Measurements from ENCODE around the gene SCAMP2.
"Not testable (repeated sequence)": the region's sequence is repeated elsewhere in the genome, so short reads cannot be mapped to it uniquely, and the experiment has no call there.

The SCAMP2 gene

DNA sequence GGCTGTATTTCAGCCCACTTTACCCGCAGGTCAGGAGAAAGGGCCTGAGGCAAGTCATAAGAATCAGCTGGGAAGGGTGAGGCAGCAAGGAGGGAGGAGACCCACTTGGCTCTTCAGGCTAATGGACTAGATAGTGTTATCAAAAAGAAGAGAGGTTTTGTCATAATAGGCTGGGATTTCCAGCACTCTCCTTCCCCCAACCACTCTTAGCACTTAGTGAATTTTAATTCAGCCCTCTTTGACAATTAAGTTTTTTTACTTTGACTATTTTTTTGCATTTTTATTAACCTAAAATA lies 17.4 kb upstream of the SCAMP2 start:
- no peak for DNase-seq (ENCODE audit: low read depth in 2 of 2)

GRCh38 chr15:74889883-74890664 lies 16.9 kb upstream of the SCAMP2 start, which contains the start of gene MPI:
Gene MPI (plus strand): TSS chr15:74890042. CDS start chr15:74890074, 32 bp downstream.
- DNase-seq (ENCODE audit: low read depth in 2 of 2) = peak; percentile 71 to 72

GRCh38 chr15:74889390-74889882 lies 16.3 kb upstream of the SCAMP2 start:
- DNase-seq (ENCODE audit: low read depth in 2 of 2) = no peak

GRCh38 chr15:74888716-74889115 lies 15.6 kb upstream of the SCAMP2 start:
- no peak for DNase-seq (ENCODE audit: low read depth in 2 of 2)

- DNase-seq (ENCODE audit: low read depth in 2 of 2) = not testable (repeated sequence)
Observed at GRCh38 chr15:74887537-74888193, 14.5 kb upstream of the SCAMP2 start.

- no peak for DNase-seq (ENCODE audit: low read depth in 2 of 2)
Observed at GRCh38 chr15:74885461-74885860, 12.3 kb upstream of the SCAMP2 start.

DNA sequence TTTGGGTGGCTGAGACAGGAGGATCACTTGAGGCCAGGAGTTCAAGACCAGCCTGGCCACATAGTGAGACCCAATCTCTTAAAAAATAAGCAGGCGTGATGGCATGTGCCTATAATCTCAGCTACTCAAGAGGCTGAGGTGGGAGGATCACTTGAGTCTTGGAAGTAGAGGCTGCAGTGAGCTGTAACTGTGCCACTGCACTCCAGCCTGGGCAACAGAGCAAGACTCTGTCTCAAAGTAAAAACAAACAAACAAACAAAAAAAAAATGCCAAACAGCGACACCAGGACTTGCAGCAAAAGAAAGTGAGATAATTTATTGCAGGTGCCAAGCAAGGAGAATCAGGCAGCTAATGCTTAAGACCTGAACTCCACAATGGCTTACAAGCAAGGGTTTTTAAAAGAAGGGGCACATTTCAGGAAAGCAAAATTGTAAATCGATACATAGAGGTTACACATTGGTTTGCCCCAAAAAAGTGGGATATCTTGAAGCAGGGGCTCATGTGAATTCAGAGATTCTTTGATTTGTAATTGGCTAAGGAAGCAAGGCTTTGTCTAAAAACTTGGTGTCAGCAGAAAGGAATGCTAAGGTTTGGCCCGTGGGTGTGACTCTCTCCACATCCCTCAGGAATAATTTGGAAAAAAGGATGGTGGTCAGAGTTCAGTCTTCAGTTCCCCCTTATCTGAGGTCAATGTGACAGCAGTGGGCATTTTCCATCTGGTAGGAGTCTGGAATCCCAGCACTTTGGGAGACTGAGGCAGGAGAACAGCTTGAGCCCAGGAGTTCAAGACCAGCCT lies 11.5 kb upstream of the SCAMP2 start:
- DNase-seq (ENCODE audit: low read depth in 2 of 2) = no peak

- no peak for DNase-seq (ENCODE audit: low read depth in 2 of 2)
Observed at GRCh38 chr15:74882528-74882927, 9.4 kb upstream of the SCAMP2 start.

GRCh38 chr15:74878273-74878672 lies 5.1 kb upstream of the SCAMP2 start:
- no peak for DNase-seq (ENCODE audit: low read depth in 2 of 2)

- DNase-seq (ENCODE audit: low read depth in 2 of 2) = no peak
Observed at GRCh38 chr15:74873756-74874424, 725 bp upstream of the SCAMP2 start.

GRCh38 chr15:74872702-74873035 lies 496 bp downstream of the SCAMP2 start:
- DNase-seq (ENCODE audit: low read depth in 2 of 2) = no peak

GRCh38 chr15:74870436-74871215 lies 2.5 kb downstream of the SCAMP2 start:
- DNase-seq (ENCODE audit: low read depth in 2 of 2) = no peak

DNA sequence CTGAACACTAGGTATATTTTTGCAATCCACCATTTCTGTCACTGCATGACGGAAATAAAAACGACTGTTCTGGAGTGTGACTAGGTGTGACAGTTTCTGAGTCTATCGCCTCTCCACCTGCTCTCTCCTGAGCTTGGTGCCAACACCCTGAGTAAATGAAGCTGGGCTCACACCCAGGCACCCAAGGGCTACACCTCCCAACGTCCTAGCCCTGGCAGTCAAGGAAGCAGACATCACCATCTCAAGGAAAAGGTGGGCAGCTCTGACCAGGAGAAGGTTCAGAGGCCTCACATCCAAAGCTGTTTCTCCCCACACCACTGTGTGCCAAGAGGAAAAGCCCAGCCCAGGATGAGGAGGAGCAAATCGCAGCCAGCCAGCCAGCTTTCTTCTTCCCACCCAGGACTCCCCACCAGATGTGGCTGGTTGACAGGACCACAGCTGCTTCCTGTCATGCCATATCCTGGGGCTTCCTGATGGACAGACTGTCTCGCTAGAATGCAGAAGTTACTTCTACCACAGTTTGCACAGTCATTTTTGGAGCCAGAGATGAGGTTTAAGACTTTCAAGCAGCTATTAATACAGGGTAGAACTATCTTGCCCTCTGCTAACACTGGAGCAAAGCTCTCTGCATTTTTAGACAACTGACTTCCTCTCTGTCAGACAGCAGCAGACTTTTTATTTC lies 3.3 kb downstream of the SCAMP2 start:
- DNase-seq (ENCODE audit: low read depth in 2 of 2) = no peak

GRCh38 chr15:74869372-74869725 lies 3.8 kb downstream of the SCAMP2 start:
- no peak for DNase-seq (ENCODE audit: low read depth in 2 of 2)

DNA sequence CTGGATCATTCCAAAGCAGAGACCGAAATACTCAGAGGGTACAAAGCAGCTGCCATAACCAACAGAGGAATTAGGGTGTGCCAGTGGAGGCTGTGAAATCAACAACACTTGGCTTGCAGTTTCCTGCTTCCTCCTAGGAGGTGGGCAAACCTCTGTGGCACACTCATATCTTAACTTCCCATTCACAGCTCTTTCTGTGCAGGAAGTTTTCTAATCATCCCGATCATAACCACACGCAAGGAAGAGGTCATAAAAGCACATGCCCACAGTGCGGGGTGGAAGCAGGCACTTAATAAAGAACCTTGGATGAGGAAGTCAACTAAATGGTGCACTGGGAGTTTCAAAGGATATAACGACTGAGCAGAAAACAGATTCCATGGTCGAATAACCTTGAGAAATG lies 5.1 kb downstream of the SCAMP2 start:
- no peak for DNase-seq (ENCODE audit: low read depth in 2 of 2)

DNA sequence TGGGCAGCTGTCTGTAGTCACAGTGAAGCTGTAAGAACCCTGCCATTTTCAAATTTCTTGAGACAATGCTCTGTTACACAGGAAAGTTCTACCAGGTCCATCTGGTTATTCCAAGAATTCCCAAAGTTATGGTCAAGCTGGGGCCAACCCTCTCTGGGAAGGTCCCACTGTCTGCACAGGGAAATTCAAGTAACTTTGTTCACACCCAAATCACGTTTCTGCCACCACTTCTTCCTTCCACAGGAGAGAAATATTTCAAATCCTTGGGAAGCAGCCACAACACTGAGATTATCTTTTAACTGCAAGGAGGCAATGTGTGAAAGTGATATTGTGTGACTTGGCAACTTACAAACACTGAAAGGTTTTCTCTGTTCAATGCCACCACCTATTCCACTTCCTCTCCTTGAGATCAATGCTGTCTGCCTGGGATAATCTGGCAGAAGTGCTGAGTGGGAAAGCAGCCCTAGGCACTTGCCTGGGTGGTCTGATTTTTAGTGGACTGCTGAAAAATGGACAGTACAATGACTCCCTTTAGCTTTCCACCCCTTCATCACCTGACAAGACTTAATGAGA lies 5.6 kb downstream of the SCAMP2 start:
- no peak for DNase-seq (ENCODE audit: low read depth in 2 of 2)

DNA sequence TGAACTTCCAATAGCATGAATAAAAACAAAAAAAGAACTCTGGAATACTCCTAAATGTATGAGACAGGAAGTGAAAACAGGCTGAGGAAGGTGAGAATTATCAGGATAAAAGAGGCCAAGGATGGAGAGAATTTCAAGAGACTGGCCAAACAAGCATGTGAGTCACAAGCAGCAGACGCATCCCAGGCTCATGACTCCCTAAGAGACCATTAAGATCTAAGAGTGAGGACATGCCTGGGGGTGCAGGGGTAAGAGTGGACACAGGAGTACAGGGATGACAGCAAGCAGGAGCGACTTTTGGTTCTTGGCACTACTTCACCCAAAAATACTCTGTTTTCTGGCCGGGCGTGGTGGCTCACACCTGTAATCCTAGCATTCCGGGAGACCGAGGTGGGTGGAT lies 7.1 kb downstream of the SCAMP2 start:
- DNase-seq (ENCODE audit: low read depth in 2 of 2) = no peak

GRCh38 chr15:74865316-74865715 lies 7.8 kb downstream of the SCAMP2 start:
- no peak for DNase-seq (ENCODE audit: low read depth in 2 of 2)

- DNase-seq (ENCODE audit: low read depth in 2 of 2) = no peak
Observed at GRCh38 chr15:74864296-74864695, 8.9 kb downstream of the SCAMP2 start.

DNA sequence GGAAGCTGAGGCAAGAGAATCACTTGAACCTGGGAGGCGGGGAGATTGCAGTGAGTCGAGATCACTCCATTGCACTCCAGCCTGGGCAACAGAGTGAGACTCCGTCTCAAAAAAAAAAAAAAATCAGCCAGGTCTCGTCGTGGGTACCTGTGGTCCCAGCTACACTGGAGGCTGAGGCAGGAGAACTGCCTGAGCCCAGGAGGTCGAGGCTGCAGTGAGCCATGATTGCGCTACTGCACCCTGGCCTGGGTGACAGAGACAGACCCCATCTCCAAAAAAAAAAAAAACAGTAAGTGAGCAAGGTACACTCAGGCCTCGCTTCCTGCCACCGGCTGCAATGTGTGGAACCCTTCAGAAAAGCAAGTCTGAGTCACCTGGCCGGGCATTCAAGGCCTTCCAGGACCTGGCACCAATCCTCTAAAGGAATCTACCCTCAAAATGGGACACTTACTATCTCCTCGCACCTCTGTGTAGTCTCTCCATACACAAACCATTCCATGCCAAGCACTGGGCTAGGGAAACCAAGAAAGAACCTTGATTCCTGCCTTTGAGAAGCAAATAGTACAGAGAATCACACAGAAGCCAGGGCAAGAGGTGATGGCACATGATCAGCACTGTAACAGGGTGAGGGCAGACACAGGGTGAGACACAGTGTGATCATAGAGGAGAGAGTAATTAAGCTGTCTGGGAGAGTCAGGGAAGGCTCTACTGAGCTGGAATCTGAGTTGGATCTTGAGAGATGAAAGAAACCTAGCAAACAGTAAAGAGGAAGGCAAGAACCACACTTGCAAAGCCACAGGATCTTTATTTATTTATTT lies 9.7 kb downstream of the SCAMP2 start:
- DNase-seq (ENCODE audit: low read depth in 2 of 2) = no peak
